Caco-2 (cell line): ENCODE data around the gene LIPA. TPM values are rescaled to one million over a fixed set of nuclear protein-coding genes. Genes with fewer than 3 reads are reported as not detected.

Experiments
- BruUV-seq: library from RNA; stranded (reverse); fragments of 400-500 nt; replicated peaks from 2 replicates; lab custom pipeline; 2021; lab: Mats Ljungman, UMichigan
- CTCF ChIA-PET: fragments of 300-600 bp; sonication (Branson Sonifier 250); formaldehyde crosslinking; loops from one replicate; lab custom pipeline; 2022; ENCODE audit warnings: antibody characterized with exemption; lab: Charles Lee
- POLR2A ChIA-PET: fragments of 300-600 bp; sonication (Branson Sonifier 250); formaldehyde crosslinking; loops from one replicate; lab custom pipeline; 2022; ENCODE audit warnings: antibody characterized with exemption; lab: Charles Lee
- DNase-seq, 2 experiments: peaks; one replicate each; pipeline versions ENCODE4 v3.0.0 to v3.0.0-alpha.2; 2020 to 2022
- H3K27me3 ChIP-seq: replicated peaks from 2 replicates; pipeline ENCODE4 v1.6.0; 2011; ENCODE audit warnings: low read length; ENCODE audit not compliant: control insufficient read depth, insufficient read depth
- H3K36me3 ChIP-seq: 2 replicates; pipeline ENCODE4 v1.5.1; 2011; ENCODE audit warnings: low read length; ENCODE audit not compliant: control insufficient read depth, insufficient read depth
- H3K4me1 ChIP-seq: fragments of 250-450 bp; sonication (Bioruptor Pico); 2 replicates; pipeline ENCODE4 v1.5.1; 2020; ENCODE audit warnings: mild to moderate bottlenecking
- H3K4me3 ChIP-seq: 2 replicates; pipeline ENCODE4 v1.5.1; 2011; ENCODE audit warnings: low read depth, mild to moderate bottlenecking, control low read depth, low read length
- H3K9me3 ChIP-seq: fragments of 250-450 bp; sonication (Bioruptor Pico); 2 replicates; pipeline ENCODE4 v1.5.1; 2020; ENCODE audit warnings: mild to moderate bottlenecking, moderate library complexity
- H3K27ac Mint-ChIP-seq: one replicate; pipeline ENCODE4 v1.8.0; 2022; ENCODE audit warnings: mixed read lengths; ENCODE audit not compliant: unreplicated experiment
- H3K27me3 Mint-ChIP-seq: one replicate; pipeline ENCODE4 v1.8.0; 2022; ENCODE audit warnings: mixed read lengths; ENCODE audit not compliant: insufficient read depth, unreplicated experiment
- H3K36me3 Mint-ChIP-seq: one replicate; pipeline ENCODE4 v1.8.0; 2022; ENCODE audit warnings: mild to moderate bottlenecking, mixed read lengths; ENCODE audit not compliant: insufficient read depth, unreplicated experiment
- H3K4me1 Mint-ChIP-seq: one replicate; pipeline ENCODE4 v1.8.0; 2022; ENCODE audit warnings: low read depth, mixed read lengths; ENCODE audit not compliant: unreplicated experiment
- H3K4me3 Mint-ChIP-seq: one replicate; pipeline ENCODE4 v1.8.0; 2022; ENCODE audit warnings: mild to moderate bottlenecking, moderate library complexity, mixed read lengths; ENCODE audit not compliant: unreplicated experiment
- H3K9me3 Mint-ChIP-seq: one replicate; pipeline ENCODE4 v1.8.0; 2022; ENCODE audit warnings: mixed read lengths; ENCODE audit not compliant: unreplicated experiment
- intact Hi-C: fragments of 100-400 bp; cut with micrococcal nuclease; formaldehyde crosslinking; loops from one replicate; pipeline ENCODE4 v1.10.0; 2022; ENCODE audit not compliant: unreplicated experiment
- total RNA-seq: library from RNA; stranded (reverse); gene quantifications from 2 replicates; pipeline ENCODE4 v1.2.3, GENCODE V29; 2022
- TF ChIP-seq, protein P1 (sequence below), 2 experiments: fragments of 200-600 bp in 1 of 2; IDR thresholded peaks; 1 replicate in 1 of 2; 2 replicates in 1 of 2; pipeline versions ENCODE4 v1.5.1 to v1.8.0; 2011 to 2022; ENCODE audit warnings: antibody characterized with exemption in 1 of 2, control low read depth in 1 of 2, inconsistent platforms in 1 of 2, low read depth in 1 of 2, low read length in 1 of 2, mild to moderate bottlenecking in 1 of 2, moderate library complexity in 1 of 2; ENCODE audit not compliant: insufficient read depth in 1 of 2, severe bottlenecking in 1 of 2, unreplicated experiment in 1 of 2

LIPA gene
- total RNA-seq, 1 experiment from 2014 or later = 18.8 TPM

DNA sequence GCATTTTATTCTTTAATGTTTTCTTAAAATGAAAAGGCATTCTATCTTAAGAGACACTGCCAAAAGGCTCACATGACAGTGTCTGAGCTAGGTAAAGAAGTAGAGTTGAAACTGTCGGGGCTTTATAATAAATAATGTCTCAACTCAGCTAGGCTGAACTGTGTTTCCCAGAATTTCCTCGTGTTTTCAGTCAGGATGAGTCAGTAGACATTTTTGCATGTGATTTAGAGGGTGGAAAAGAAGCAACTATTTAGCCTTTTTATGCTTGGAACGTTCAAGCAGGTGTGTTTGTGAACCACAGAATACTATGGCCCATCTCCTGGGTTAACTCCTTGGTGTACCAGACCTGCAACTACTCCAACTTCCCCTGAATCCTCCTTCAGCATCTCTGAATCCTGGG lies 23.4 kb upstream of the LIPA start:
- no TSS peak for BruUV-seq
- Mint-ChIP-seq H3K4me1 (peaks cover 21% of the 10 kb centered on the region), H3K9me3 (no peaks in the 10 kb centered on the region), H3K27me3 (no peaks in the 10 kb centered on the region), H3K27ac (no peak overlapping the region), H3K36me3 (no peaks in the 10 kb centered on the region), H3K4me3 (no peak overlapping the region)
- H3K4me3 ChIP-seq = no peak overlapping the region
- no peaks in the 10 kb centered on the region for H3K27me3 ChIP-seq
- intact Hi-C loops = no loop called here
- ChIA-PET CTCF (no interaction called here), POLR2A (no interaction called here)
- DNase-seq = no peak
- peaks cover 17% of the 10 kb centered on the region for H3K4me1 ChIP-seq
- TF ChIP-seq, protein P1, sequence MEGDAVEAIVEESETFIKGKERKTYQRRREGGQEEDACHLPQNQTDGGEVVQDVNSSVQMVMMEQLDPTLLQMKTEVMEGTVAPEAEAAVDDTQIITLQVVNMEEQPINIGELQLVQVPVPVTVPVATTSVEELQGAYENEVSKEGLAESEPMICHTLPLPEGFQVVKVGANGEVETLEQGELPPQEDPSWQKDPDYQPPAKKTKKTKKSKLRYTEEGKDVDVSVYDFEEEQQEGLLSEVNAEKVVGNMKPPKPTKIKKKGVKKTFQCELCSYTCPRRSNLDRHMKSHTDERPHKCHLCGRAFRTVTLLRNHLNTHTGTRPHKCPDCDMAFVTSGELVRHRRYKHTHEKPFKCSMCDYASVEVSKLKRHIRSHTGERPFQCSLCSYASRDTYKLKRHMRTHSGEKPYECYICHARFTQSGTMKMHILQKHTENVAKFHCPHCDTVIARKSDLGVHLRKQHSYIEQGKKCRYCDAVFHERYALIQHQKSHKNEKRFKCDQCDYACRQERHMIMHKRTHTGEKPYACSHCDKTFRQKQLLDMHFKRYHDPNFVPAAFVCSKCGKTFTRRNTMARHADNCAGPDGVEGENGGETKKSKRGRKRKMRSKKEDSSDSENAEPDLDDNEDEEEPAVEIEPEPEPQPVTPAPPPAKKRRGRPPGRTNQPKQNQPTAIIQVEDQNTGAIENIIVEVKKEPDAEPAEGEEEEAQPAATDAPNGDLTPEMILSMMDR (IDR thresholded peaks at IDR 0.05; ENCODE audit: insufficient read depth in 1 of 2, low read depth in 1 of 2, low read length in 1 of 2, severe bottlenecking in 1 of 2, unreplicated experiment in 1 of 2) = no peak
- no peaks in the 10 kb centered on the region for H3K9me3 ChIP-seq
- no peaks in the 10 kb centered on the region for H3K36me3 ChIP-seq

DNA sequence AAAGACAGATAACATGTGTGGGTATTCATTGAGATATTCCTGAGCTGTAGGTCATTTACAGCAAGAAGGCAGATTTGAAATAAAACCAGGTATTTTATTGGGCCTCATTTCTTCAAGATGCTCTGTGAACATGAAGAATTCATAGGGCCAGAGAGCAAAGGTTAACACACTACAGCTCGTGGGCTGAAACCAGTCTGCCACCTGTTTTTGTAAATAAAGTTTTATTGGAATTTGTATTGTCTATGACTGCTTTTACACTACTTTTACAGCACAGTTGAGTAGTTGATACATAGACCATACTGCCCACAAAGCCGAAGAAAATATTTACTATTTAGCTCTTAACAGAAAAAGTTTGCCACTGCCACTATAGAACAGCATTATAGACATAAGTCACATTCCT lies 22.1 kb upstream of the LIPA start:
- TF ChIP-seq, protein P1 (IDR thresholded peaks at IDR 0.05; ENCODE audit: insufficient read depth in 1 of 2, low read depth in 1 of 2, low read length in 1 of 2, severe bottlenecking in 1 of 2, unreplicated experiment in 1 of 2) = no peak
- ChIA-PET CTCF (interaction anchor here (0.6 kb wide), 1 partner anchor 115 kb away, joined by 4 read pairs; no protein-coding TSS in a partner anchor), POLR2A (no interaction called here)
- BruUV-seq = no TSS peak
- no peaks in the 10 kb centered on the region for H3K9me3 Mint-ChIP-seq
- H3K27me3 Mint-ChIP-seq = no peaks in the 10 kb centered on the region
- H3K27ac Mint-ChIP-seq = no peak overlapping the region
- Histone ChIP-seq H3K4me1 (peaks cover 20% of the 10 kb centered on the region), H3K4me3 (no peak overlapping the region), H3K27me3 (no peaks in the 10 kb centered on the region), H3K36me3 (no peaks in the 10 kb centered on the region), H3K9me3 (no peaks in the 10 kb centered on the region)
- H3K4me3 Mint-ChIP-seq = no peak overlapping the region
- H3K4me1 Mint-ChIP-seq = peaks cover 21% of the 10 kb centered on the region
- intact Hi-C loops = no loop called here
- DNase-seq = no peak
- H3K36me3 Mint-ChIP-seq = no peaks in the 10 kb centered on the region

DNA sequence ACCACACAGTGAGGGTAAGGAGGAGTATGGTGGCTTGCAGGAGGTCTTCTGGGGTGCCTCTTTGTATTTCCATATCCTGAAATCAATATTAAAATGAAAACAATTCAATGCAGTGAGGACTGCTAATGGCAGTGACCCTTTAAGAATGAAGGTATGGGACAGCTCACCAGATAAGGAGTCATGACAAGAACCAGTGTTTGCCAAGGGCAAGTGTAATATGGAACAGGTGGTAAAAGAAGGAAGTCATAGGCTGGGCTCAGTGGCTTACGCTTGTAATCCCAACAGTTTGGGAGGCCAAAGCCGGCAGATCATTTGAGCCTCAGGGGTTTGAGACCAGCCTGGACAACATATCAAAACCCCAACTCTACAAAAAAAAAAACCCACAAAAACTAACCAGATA lies 20.0 kb upstream of the LIPA start:
- Mint-ChIP-seq H3K4me1 (peaks cover 18% of the 10 kb centered on the region), H3K36me3 (no peaks in the 10 kb centered on the region), H3K27me3 (no peaks in the 10 kb centered on the region), H3K4me3 (no peak overlapping the region), H3K27ac (no peak overlapping the region), H3K9me3 (no peaks in the 10 kb centered on the region)
- BruUV-seq = no TSS peak
- H3K4me3 ChIP-seq = no peak overlapping the region
- H3K9me3 ChIP-seq = no peaks in the 10 kb centered on the region
- ChIA-PET CTCF (no interaction called here), POLR2A (no interaction called here)
- H3K36me3 ChIP-seq = no peaks in the 10 kb centered on the region
- DNase-seq = no peak
- H3K27me3 ChIP-seq = no peaks in the 10 kb centered on the region
- TF ChIP-seq, protein P1 (IDR thresholded peaks at IDR 0.05; ENCODE audit: insufficient read depth in 1 of 2, low read depth in 1 of 2, low read length in 1 of 2, severe bottlenecking in 1 of 2, unreplicated experiment in 1 of 2) = no peak
- H3K4me1 ChIP-seq = peaks cover 10% of the 10 kb centered on the region
- intact Hi-C loops = no loop called here
